ENCODE measurements around the gene CIBAR2.

The CIBAR2 gene

DNA sequence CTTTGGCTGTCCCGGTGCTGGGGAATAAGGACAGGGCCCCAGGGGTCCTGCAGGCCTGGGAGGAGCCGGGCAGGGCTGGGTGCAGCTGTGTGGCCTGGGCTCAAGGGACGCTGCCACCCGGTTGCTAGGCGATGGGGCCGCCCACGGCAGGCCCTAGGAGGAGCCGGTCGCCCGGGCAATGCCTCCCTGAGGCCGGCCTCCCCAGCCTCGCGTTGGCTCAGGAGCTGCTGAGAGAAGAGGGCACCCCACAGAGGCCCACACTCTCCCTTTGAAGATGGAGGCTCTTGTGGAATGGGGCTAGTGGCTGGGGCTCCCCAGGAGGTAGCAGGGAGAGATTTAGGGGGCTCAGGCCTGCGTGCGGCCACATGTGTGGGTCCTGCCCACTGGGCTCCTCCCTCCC, at the start of gene CIBAR2:
TSS of gene CIBAR2 (minus strand) at position 109 of the 400 bp plus-strand sequence. CDS start 120 bp downstream, outside the sequence.
- Histone ChIP-seq H3K9me3 (ENCODE audit: control insufficient read depth, insufficient read depth, low read length) (no peaks in the 10 kb centered on the region), H3K4me1 (ENCODE audit: insufficient read depth, low read length) (no peaks in the 10 kb centered on the region), H3K36me3 (ENCODE audit: insufficient read depth, low read length) (no peaks in the 10 kb centered on the region), H3K9ac (ENCODE audit: low read depth, low read length) (no peak within 1 kb of the TSS)

GRCh38 chr16:85159179-85159980, 47.1 kb upstream of the CIBAR2 start:
- no peaks in the 10 kb centered on the region for H3K36me3 ChIP-seq (ENCODE audit: insufficient read depth, low read length)
- peaks cover 6% of the 10 kb centered on the region; the same call in 1 of the 2 replicates for H3K4me1 ChIP-seq (ENCODE audit: insufficient read depth, low read length)
- H3K9me3 ChIP-seq (ENCODE audit: control insufficient read depth, insufficient read depth, low read length) = no peaks in the 10 kb centered on the region
- H3K9ac ChIP-seq (ENCODE audit: low read depth, low read length) = no peak overlapping the region

DNA sequence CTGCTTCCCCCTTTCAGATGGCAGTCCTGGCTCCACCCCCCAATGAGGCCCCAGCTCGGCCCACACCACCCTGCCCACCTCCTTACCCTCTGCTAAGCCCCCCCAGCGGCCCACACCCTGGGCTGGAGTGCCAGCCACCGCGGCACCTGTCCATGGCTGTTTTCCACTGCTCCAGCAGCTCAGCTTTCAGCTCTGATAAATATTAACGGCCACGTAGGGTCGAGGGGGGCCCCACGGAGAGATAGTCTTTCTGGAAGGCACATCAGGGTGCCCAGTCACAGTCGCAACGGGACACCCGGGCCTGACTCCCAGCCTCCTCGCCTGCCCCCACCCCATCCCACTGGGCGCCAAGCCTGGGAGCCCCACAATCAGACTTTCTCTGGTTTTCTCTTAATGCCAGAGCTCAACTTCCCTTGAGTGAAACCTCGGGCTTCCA, 46.5 kb upstream of the CIBAR2 start:
- Histone ChIP-seq H3K36me3 (ENCODE audit: insufficient read depth, low read length) (no peaks in the 10 kb centered on the region), H3K4me1 (ENCODE audit: insufficient read depth, low read length) (peaks cover 6% of the 10 kb centered on the region; the same call in 1 of the 2 replicates), H3K9me3 (ENCODE audit: control insufficient read depth, insufficient read depth, low read length) (no peaks in the 10 kb centered on the region), H3K9ac (ENCODE audit: low read depth, low read length) (no peak overlapping the region)

- no peaks in the 10 kb centered on the region for H3K9me3 ChIP-seq (ENCODE audit: control insufficient read depth, insufficient read depth, low read length)
- peaks cover 6% of the 10 kb centered on the region; the same call in 1 of the 2 replicates for H3K4me1 ChIP-seq (ENCODE audit: insufficient read depth, low read length)
- H3K9ac ChIP-seq (ENCODE audit: low read depth, low read length) = no peak overlapping the region
- H3K36me3 ChIP-seq (ENCODE audit: insufficient read depth, low read length) = no peaks in the 10 kb centered on the region
Observed at GRCh38 chr16:85157813-85158742, 45.8 kb upstream of the CIBAR2 start.

DNA sequence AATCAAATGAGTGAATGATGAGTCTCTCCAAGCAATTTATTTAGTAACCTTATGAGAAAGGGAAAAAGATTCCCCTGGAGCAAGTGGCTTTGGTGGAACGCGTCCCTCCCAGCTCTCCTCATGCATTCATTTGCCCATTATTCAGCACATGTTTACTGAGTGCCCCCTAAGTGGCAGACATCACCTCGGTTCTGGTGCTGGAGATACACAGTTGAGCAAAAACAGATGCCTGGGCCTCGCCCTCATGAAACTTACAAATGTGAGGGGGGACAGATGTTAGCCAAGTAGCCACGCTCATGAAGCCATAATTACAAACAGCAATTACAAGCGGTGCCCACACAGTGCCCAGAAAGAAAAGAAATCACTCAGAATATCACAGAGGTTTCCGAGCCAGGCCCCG, 45.1 kb upstream of the CIBAR2 start:
- Histone ChIP-seq H3K9me3 (ENCODE audit: control insufficient read depth, insufficient read depth, low read length) (no peaks in the 10 kb centered on the region), H3K9ac (ENCODE audit: low read depth, low read length) (no peak overlapping the region), H3K4me1 (ENCODE audit: insufficient read depth, low read length) (peaks cover 8% of the 10 kb centered on the region; the same call in 1 of the 2 replicates), H3K36me3 (ENCODE audit: insufficient read depth, low read length) (no peaks in the 10 kb centered on the region)

- Histone ChIP-seq H3K4me1 (ENCODE audit: insufficient read depth, low read length) (peaks cover 13% of the 10 kb centered on the region; the same call in 1 of the 2 replicates), H3K36me3 (ENCODE audit: insufficient read depth, low read length) (no peaks in the 10 kb centered on the region), H3K9me3 (ENCODE audit: control insufficient read depth, insufficient read depth, low read length) (no peaks in the 10 kb centered on the region), H3K9ac (ENCODE audit: low read depth, low read length) (no peak overlapping the region)
Observed at GRCh38 chr16:85156869-85157268, 44.6 kb upstream of the CIBAR2 start.

DNA sequence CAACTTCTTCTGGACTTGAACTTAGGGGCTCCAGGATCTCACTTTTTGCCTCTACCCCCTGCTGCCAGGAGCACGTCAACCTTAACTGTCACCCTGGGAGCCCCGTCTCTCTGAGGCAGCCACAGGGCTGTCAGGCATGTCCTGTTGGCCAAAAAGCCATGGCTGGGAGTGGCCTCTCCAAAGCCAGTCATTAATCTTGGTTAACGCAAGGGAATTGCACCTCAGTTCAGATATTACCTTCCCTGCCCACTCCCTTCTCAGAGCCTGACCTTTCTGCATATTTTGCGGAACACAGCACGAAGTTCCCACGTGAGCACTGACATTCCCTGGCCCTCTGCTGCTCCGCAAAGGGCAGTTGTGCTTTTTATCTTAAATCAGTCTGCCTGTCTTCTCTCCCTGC, 44.2 kb upstream of the CIBAR2 start:
- peaks cover 18% of the 10 kb centered on the region; the same call in 1 of the 2 replicates for H3K4me1 ChIP-seq (ENCODE audit: insufficient read depth, low read length)
- H3K9me3 ChIP-seq (ENCODE audit: control insufficient read depth, insufficient read depth, low read length) = no peaks in the 10 kb centered on the region
- H3K36me3 ChIP-seq (ENCODE audit: insufficient read depth, low read length) = no peaks in the 10 kb centered on the region
- H3K9ac ChIP-seq (ENCODE audit: low read depth, low read length) = no peak overlapping the region

DNA sequence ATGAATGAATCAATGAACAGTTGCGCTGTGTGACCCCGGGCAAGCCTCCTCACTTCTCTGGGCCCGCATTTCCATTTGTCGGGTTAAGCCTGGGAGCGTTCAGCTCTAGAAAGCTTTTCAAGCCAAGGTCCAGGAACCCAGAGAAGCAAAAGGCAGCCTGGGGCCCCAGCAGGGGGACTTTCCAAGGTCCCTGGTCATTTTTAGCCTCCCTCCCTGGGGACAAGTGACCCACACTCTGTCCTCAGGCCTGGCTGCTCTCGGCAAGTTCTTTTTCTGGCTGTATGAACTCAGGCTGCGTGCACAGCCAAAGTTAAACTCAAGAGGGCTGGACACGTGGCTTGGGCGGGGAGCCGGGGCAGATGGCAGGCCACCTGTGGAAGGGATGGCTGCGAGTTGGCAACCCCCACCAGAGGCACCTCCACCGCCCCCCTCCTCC, 41.4 kb upstream of the CIBAR2 start:
- H3K9ac ChIP-seq (ENCODE audit: low read depth, low read length) = no peak overlapping the region
- H3K36me3 ChIP-seq (ENCODE audit: insufficient read depth, low read length) = no peaks in the 10 kb centered on the region
- peaks cover 21% of the 10 kb centered on the region; the same call in 1 of the 2 replicates for H3K4me1 ChIP-seq (ENCODE audit: insufficient read depth, low read length)
- no peaks in the 10 kb centered on the region for H3K9me3 ChIP-seq (ENCODE audit: control insufficient read depth, insufficient read depth, low read length)

DNA sequence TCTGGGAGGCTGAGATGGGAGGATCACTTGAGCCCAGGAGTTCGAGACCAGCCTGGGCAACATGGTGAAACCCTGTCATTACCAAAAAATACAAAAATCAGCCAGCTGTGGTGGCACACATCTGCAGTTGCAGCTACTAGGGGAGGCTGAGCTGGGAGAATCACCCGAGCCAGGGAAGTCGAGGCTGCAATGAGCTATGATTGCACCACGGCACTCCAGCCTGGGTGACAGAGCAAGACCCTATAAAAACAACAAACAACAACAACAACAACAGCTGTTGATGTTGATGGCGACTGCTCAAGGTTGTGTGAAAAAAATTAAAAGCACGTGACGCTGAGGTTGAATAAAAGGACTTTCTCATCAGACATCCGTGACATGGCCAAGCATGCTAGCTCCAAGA, 40.8 kb upstream of the CIBAR2 start:
- Histone ChIP-seq H3K9me3 (ENCODE audit: control insufficient read depth, insufficient read depth, low read length) (no peaks in the 10 kb centered on the region), H3K4me1 (ENCODE audit: insufficient read depth, low read length) (peaks cover 21% of the 10 kb centered on the region; the same call in 1 of the 2 replicates), H3K9ac (ENCODE audit: low read depth, low read length) (no peak overlapping the region), H3K36me3 (ENCODE audit: insufficient read depth, low read length) (no peaks in the 10 kb centered on the region)

DNA sequence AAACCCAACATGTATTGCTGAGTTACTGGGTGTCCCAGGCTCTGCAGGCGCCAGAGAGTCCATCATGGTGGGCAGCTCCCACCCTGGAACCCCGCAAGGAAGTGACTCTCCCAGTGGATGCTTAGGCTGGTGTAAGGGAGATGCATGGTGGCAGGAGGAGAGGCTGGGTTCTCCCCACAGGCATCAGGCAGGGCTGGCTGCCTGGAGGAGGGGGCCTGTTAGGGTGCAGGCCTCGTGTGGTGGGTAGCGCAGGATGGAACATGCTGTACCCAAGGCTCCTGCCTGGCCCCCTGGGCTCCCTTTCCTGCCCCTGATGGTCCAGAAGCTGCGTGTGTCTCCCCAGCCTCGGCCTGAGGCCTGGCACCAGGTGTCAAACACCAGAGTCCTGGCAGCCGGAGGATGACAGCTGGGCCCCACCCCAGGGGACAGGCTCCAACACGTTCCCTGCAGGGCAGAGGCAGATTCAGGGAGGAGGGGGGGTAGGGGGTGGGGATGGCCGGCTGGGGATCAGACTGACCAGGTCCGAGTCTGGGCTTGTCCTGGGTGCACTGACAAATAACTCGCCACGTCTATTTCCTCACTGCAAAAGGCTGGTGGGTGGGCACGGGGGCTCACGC, 40.2 kb upstream of the CIBAR2 start:
- H3K9me3 ChIP-seq (ENCODE audit: control insufficient read depth, insufficient read depth, low read length) = no peaks in the 10 kb centered on the region
- H3K9ac ChIP-seq (ENCODE audit: low read depth, low read length) = no peak overlapping the region
- peaks cover 17% of the 10 kb centered on the region; the same call in 1 of the 2 replicates for H3K4me1 ChIP-seq (ENCODE audit: insufficient read depth, low read length)

GRCh38 chr16:85151603-85152413, 39.5 kb upstream of the CIBAR2 start:
- H3K4me1 ChIP-seq (ENCODE audit: insufficient read depth, low read length) = peaks cover 15% of the 10 kb centered on the region; the same call in 1 of the 2 replicates
- H3K9ac ChIP-seq (ENCODE audit: low read depth, low read length) = no peak overlapping the region
- no peaks in the 10 kb centered on the region for H3K36me3 ChIP-seq (ENCODE audit: insufficient read depth, low read length)
- no peaks in the 10 kb centered on the region for H3K9me3 ChIP-seq (ENCODE audit: control insufficient read depth, insufficient read depth, low read length)

More for the DNA sequence above, 40.2 kb upstream of the CIBAR2 start:
- H3K36me3 ChIP-seq (ENCODE audit: insufficient read depth, low read length) = no peaks in the 10 kb centered on the region

GRCh38 chr16:85151079-85151602, 38.9 kb upstream of the CIBAR2 start:
- no peaks in the 10 kb centered on the region for H3K9me3 ChIP-seq (ENCODE audit: control insufficient read depth, insufficient read depth, low read length)
- H3K9ac ChIP-seq (ENCODE audit: low read depth, low read length) = no peak overlapping the region
- no peaks in the 10 kb centered on the region for H3K36me3 ChIP-seq (ENCODE audit: insufficient read depth, low read length)
- peaks cover 15% of the 10 kb centered on the region; the same call in 1 of the 2 replicates for H3K4me1 ChIP-seq (ENCODE audit: insufficient read depth, low read length)

DNA sequence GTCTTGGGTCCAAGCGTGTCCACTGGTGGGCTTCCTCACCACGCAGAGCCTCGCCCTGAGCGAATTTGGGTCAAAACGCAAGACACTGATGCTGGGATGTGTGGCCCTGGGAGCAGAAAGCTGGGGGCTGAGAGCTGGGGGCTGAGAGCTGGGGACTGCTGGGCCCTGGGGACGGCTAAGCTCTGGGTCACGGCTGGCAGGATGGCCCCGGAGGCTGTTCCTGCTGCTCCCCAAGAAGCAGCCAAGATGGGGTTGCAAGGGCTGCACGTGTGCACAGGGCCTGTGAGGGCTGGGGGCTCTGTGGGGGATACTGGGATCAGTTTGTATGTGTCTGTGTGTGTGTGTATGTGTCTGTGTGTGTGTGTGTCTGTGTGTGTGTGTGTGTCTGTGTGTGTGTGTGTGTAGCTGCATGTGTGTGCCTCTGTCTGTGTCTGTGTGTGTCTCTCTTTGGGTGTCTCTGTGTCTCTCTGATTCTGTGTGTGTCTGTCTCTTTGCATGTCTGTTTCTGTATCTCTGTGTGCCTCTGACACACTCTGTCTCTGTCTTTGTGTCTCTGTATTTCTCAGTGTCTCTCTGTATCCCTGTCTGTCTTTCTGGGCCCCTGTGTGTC, 38.2 kb upstream of the CIBAR2 start:
- Histone ChIP-seq H3K36me3 (ENCODE audit: insufficient read depth, low read length) (no peaks in the 10 kb centered on the region), H3K9ac (ENCODE audit: low read depth, low read length) (no peak overlapping the region), H3K9me3 (ENCODE audit: control insufficient read depth, insufficient read depth, low read length) (no peaks in the 10 kb centered on the region), H3K4me1 (ENCODE audit: insufficient read depth, low read length) (peaks cover 15% of the 10 kb centered on the region; the same call in 1 of the 2 replicates)

All from ES-I3 (cell line).